Activated CD8-positive, alpha-beta T cell treated with anti-CD3 and anti-CD28 coated beads for 36 hours (primary cell): ENCODE measurements around the gene ANKS1B. TPM values are rescaled to one million over a fixed set of nuclear protein-coding genes. Genes with fewer than 3 reads are reported as not detected.

Experiments used
- ATAC-seq: fragments of 200-7000 bp; cut with Tn5 transposase; one replicate; pipeline ENCODE4 v1.10.0; 2021; ENCODE audit warnings: mild to moderate bottlenecking, moderate library complexity
- CTCF ChIA-PET: fragments of 350-600 bp; sonication (Branson Sonifier 250); formaldehyde crosslinking; loops from one replicate; lab custom pipeline; 2021; ENCODE audit warnings: antibody characterized with exemption; lab: Charles Lee
- POLR2A ChIA-PET: fragments of 350-600 bp; sonication (Branson Sonifier 250); formaldehyde crosslinking; loops from one replicate; lab custom pipeline; 2021; ENCODE audit warnings: antibody characterized with exemption; lab: Charles Lee
- DNase-seq: peaks from one replicate; pipeline ENCODE4 v3.0.0-alpha.2; 2020
- H3K27ac Mint-ChIP-seq: one replicate; pipeline ENCODE4 v1.8.0; 2021; ENCODE audit warnings: mild to moderate bottlenecking, mixed read lengths
- H3K27me3 Mint-ChIP-seq: one replicate; pipeline ENCODE4 v1.8.0; 2021; ENCODE audit warnings: mixed read lengths
- H3K36me3 Mint-ChIP-seq: one replicate; pipeline ENCODE4 v1.8.0; 2021; ENCODE audit warnings: low read depth, mixed read lengths
- H3K4me1 Mint-ChIP-seq: one replicate; pipeline ENCODE4 v1.8.0; 2021; ENCODE audit warnings: low read depth, mixed read lengths
- H3K4me3 Mint-ChIP-seq: one replicate; pipeline ENCODE4 v1.8.0; 2021; ENCODE audit warnings: mild to moderate bottlenecking, moderate library complexity, mixed read lengths
- H3K9me3 Mint-ChIP-seq: one replicate; pipeline ENCODE4 v1.8.0; 2021; ENCODE audit warnings: mixed read lengths
- CTCF ChIP-seq: fragments of 200-600 bp; IDR thresholded peaks from one replicate; pipeline ENCODE4 v1.8.0; 2022; ENCODE audit warnings: antibody characterized with exemption, mild to moderate bottlenecking
- intact Hi-C: fragments of 100-400 bp; cut with micrococcal nuclease; formaldehyde crosslinking; loops from one replicate; pipeline ENCODE4 v1.10.0; 2022
- total RNA-seq, 2 experiments: library from RNA; stranded (reverse); gene quantifications; one replicate each; pipeline ENCODE4 v1.2.3, GENCODE V29; 2021

The ANKS1B gene
- total RNA-seq, 2 experiments from 2014 or later: 0.54 TPM; not detected in 1

- ChIA-PET CTCF (no interaction called here), POLR2A (no interaction called here)
- Mint-ChIP-seq H3K27ac (no peak overlapping the region), H3K4me1 (no peaks in the 10 kb centered on the region), H3K27me3 (no peaks in the 10 kb centered on the region), H3K4me3 (no peak overlapping the region), H3K9me3 (no peaks in the 10 kb centered on the region), H3K36me3 (no peaks in the 10 kb centered on the region)
- DNase-seq (no peak), ATAC-seq (no peak)
- no peak for TF ChIP-seq CTCF
- intact Hi-C loops: no loop called here
Measured at GRCh38 chr12:99771659-99772058, 213.1 kb downstream of the ANKS1B start.

DNA sequence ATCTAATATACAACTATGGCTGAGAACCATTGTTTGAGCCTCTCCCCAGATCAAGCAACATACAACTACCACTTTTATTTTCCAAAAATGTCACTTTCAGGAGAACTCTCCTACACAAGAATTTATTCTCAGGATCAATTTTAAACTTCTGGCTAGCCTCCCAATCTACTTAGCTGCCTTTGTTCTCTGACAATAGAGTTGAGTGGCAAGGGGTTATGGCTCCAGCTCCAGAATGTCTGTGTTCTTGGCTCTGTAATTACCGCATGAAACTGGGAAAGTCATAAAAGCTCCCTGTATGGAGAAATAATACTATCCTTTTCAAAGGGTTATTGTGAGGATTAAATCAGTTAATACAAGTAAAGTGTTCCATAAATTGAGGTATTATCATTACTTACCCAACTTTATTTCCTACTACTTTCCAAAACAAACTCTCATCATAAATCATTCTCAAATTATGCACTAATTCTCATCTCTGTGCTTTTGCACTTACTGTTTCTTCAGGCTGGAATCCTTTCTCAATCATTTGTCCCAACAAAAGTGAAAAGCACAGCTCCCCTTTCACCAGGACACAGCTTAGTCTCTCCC, 215.2 kb downstream of the ANKS1B start:
- no peaks in the 10 kb centered on the region for H3K9me3 Mint-ChIP-seq
- intact Hi-C loops: no loop called here

GRCh38 chr12:99768758-99769157, 216.0 kb downstream of the ANKS1B start:
- intact Hi-C loops: no loop called here
- ATAC-seq (no peak), DNase-seq (no peak)
- H3K27ac Mint-ChIP-seq: no peak overlapping the region
- no peak overlapping the region for H3K4me3 Mint-ChIP-seq
- ChIA-PET POLR2A (no interaction called here), CTCF (no interaction called here)
- H3K27me3 Mint-ChIP-seq: no peaks in the 10 kb centered on the region
- no peaks in the 10 kb centered on the region for H3K4me1 Mint-ChIP-seq
- H3K36me3 Mint-ChIP-seq: no peaks in the 10 kb centered on the region
- H3K9me3 Mint-ChIP-seq: no peaks in the 10 kb centered on the region
- no peak for TF ChIP-seq CTCF

More for the DNA sequence above, 215.2 kb downstream of the ANKS1B start:
- H3K27ac Mint-ChIP-seq: no peak overlapping the region
- H3K4me1 Mint-ChIP-seq: no peaks in the 10 kb centered on the region
- H3K27me3 Mint-ChIP-seq: no peaks in the 10 kb centered on the region
- H3K36me3 Mint-ChIP-seq: no peaks in the 10 kb centered on the region
- DNase-seq (no peak), ATAC-seq (no peak)
- no peak overlapping the region for H3K4me3 Mint-ChIP-seq
- CTCF ChIA-PET: no interaction called here
- TF ChIP-seq CTCF: no peak
- POLR2A ChIA-PET: no interaction called here

DNA sequence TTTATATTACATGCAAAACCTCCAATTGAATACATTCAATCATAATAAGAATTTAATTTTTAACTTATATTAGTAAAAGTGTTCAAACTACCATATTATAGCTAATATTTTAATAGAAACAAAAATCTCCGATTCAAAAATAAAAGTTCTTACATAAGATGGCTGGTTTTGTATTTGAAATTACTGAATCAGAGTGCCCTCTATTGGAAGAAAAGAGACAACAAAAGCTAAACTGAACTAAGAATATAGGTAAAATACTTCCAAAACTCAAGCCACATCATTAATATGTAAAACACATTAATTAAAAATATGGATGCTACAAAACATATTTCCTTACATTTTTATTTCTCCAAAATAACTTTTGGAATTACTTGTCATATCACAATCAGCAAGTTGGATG, 216.9 kb downstream of the ANKS1B start:
- ATAC-seq (no peak), DNase-seq (no peak)
- ChIA-PET POLR2A (no interaction called here), CTCF (interaction anchor here (0.7 to 1.2 kb wide), 2 partner anchors 15 to 726 kb away, joined by 3 read pairs; no protein-coding TSS in a partner anchor)
- H3K4me1 Mint-ChIP-seq: no peaks in the 10 kb centered on the region
- H3K36me3 Mint-ChIP-seq: no peaks in the 10 kb centered on the region
- no peak for TF ChIP-seq CTCF
- H3K27ac Mint-ChIP-seq: no peak overlapping the region
- no peaks in the 10 kb centered on the region for H3K27me3 Mint-ChIP-seq
- no peaks in the 10 kb centered on the region for H3K9me3 Mint-ChIP-seq
- H3K4me3 Mint-ChIP-seq: no peak overlapping the region
- intact Hi-C loops: no loop called here

GRCh38 chr12:99766408-99766807, 218.3 kb downstream of the ANKS1B start:
- ChIA-PET CTCF (interaction anchor here (0.7 kb wide), 1 partner anchor 434 kb away, joined by 3 read pairs; the partner anchor contains the start of gene ACTR6), POLR2A (no interaction called here)
- no peaks in the 10 kb centered on the region for H3K36me3 Mint-ChIP-seq
- no peaks in the 10 kb centered on the region for H3K4me1 Mint-ChIP-seq
- no peak for TF ChIP-seq CTCF
- no peaks in the 10 kb centered on the region for H3K9me3 Mint-ChIP-seq
- H3K27me3 Mint-ChIP-seq: no peaks in the 10 kb centered on the region
- intact Hi-C loops: no loop called here
- no peak for DNase-seq
- no peak overlapping the region for H3K4me3 Mint-ChIP-seq
- ATAC-seq: no peak
- H3K27ac Mint-ChIP-seq: no peak overlapping the region
